Heart left ventricle (tissue), 13 donors: ENCODE data around the gene AFF4.

Experiments used
- CTCF ChIP-seq, 12 donors: fragments of 200-600 bp; sonication (generic) in 4 of 12; IDR thresholded peaks; one replicate each; pipeline versions ENCODE4 v1.5.0 to v1.8.0; 2018 to 2022; ENCODE audit warnings: antibody characterized with exemption in 12 of 12, mild to moderate bottlenecking in 5 of 12
- POLR2A ChIP-seq, 2 donors: fragments of 450-650 bp; IDR thresholded peaks; one replicate each; pipeline ENCODE4 v1.6.1; 2017; ENCODE audit warnings: antibody characterized with exemption in 2 of 2, mild to moderate bottlenecking in 2 of 2, moderate library complexity in 2 of 2
- donor health status: ischemic (EF 13 %, LVEDD 7.1; RV severe dilation, severe dysfunction).
- donor health status: DM: no; HTN: yes; CAD: no.
- donor health status: DM: no; HTN: no; CAD: no.
- donor health status: ischemic (EF 25% LVEDD 6.9; RV normal size, moderate dysfunction).
- donor health status: ischemic (EF 25% LVEDD 5.7; RV mildly dilated, moderate dysfunction).
- donor health status: ischemic (EF 35%, LVEDD 5.7; RV mildly dilated, moderate dysfunction).
- donor health status: nonischemic (EF 11% LVEDD 7.7; RV severe dilation, severe dysfunction).
- donor health status: DM: yes; HTN: yes; CAD: no.
- donor health status: PGD.
- donor health status: ischemic (EF 29% LVEDD 5.4; RV normal size, mild dysfunction).
- donor health status: nonischemic (EF 23%, LVEDD 6.1; RV moderate dilation, normal function).

GRCh38 chr5:132877938-132878337 lies 85.5 kb downstream of the AFF4 start:
- TF ChIP-seq CTCF (IDR thresholded peaks at IDR 0.05) (no peak), POLR2A (IDR thresholded peaks at IDR 0.05) (no peak)
